ENCODE results near the gene CISD3.

DNA sequence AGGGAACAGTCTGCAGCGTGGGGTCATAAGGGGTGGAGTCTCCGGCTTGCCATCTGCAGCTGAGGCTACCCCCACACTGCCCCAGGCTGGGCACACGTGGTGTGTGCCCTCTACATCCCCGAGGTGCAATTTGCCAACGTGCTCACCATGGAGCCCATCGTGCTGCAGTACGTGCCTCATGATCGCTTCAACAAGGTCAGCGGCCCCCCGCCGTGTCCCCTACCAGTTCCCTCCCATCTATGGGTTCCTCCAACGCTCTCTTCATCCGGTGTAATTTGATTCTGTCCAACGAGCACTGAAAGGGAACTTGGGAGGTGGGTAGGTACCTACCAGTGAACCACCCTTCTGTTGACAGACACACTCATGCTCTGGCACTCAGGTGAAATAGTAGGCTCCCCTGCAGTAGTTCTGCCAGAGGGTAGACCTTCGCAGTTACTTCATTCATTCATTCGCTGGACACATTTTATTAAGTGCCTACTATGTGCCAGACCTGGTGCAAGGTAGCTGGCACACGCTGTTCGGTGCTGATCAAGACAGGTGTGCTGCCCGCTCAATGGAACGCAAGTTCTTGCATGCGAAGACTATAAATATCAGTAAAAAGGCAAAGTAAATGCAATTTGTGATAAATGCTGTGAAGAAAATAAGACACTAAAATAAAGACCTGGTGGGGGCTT lies 22.3 kb upstream of the CISD3 start:
- no peak for TF ChIP-seq CTCF (IDR thresholded peaks at IDR 0.05)
- no peak for TF ChIP-seq POLR2A (IDR thresholded peaks at IDR 0.05)

Data from heart left ventricle (tissue), 13 donors.